Hippocampal formation (tissue), 2 donors: Measurements from ENCODE around the gene WWOX.

Experiments
- DNase-seq, 2 donors: peaks; one replicate each; lab custom pipeline; 2025; lab: John Stamatoyannopoulos, UW

WWOX gene

GRCh38 chr16:79150151-79150550 lies 1050.7 kb downstream of the WWOX start:
- DNase-seq: no peak

DNA sequence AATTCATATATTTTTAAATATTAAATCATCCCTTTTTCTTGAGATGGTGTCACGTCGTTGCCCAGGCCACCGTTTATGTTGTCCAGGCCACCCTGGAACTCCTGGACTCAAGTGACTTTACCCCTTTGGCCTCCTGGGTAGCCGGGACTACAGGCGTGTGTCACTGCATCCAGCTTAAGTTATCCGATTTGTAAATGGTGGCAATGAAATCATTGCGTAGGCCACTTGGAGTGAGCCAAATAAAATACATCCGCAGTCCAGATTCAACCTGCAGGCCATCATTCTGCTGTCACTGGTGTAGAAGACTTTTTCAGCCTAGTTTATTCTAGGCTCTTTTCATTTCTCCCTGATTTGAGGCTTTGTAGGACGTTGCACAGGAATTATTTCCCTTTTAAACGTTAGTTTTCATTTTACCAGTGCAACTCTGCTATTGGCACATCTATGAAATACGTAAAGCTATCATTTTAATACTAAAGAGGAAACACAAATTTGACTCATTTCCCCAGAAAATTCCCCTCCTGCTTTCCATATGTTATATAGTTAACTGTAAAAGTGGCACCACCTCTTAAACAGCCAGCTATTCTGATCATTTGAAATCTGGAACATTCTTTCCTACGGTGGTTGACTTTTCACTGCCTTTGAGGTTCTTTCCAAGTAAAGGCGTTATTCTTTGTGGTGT lies 1051.3 kb downstream of the WWOX start:
- DNase-seq: no peak

- no peak for DNase-seq
Measured at GRCh38 chr16:79154086-79154485, 1054.6 kb downstream of the WWOX start.

GRCh38 chr16:79155471-79155870 lies 1056.0 kb downstream of the WWOX start:
- no peak for DNase-seq

DNA sequence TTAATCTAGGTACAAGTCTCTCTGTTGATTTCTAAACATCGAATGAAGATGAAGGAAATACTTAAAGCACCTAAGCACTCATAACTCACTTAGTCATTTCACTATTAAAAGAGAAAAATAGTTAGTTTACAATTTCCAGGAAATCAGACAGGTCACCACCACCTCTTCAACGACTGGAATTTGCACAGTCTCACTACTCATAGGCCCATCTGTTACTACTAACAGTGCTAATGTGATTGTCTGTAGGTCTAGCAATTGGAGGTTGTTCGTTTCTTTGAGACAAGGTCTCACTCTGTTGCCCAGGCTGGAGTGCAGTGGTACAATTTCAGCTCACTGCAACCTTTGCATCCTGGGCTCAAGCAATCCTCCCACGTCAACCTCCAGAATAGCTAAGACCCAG lies 1056.5 kb downstream of the WWOX start:
- DNase-seq: no peak

GRCh38 chr16:79156761-79157160 lies 1057.3 kb downstream of the WWOX start:
- no peak for DNase-seq

DNA sequence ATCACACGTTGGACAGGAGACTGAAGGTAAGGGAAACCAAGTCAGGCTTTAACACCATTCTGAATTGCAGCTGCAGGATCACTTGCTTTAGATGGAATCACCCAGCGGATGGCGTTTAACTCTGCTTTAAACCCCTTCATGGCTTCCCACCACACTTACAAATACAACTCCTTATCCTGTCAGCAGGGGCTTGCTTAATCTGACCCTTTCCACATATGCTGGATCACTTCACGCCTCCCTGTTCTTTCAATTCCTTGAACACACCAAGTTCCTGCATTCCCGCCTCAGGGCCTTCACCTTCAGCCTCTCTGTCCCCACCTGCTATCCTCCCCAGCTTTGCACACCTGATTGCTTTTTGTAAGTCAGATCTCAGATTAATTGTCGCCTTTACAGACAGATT lies 1058.9 kb downstream of the WWOX start:
- DNase-seq: no peak

DNA sequence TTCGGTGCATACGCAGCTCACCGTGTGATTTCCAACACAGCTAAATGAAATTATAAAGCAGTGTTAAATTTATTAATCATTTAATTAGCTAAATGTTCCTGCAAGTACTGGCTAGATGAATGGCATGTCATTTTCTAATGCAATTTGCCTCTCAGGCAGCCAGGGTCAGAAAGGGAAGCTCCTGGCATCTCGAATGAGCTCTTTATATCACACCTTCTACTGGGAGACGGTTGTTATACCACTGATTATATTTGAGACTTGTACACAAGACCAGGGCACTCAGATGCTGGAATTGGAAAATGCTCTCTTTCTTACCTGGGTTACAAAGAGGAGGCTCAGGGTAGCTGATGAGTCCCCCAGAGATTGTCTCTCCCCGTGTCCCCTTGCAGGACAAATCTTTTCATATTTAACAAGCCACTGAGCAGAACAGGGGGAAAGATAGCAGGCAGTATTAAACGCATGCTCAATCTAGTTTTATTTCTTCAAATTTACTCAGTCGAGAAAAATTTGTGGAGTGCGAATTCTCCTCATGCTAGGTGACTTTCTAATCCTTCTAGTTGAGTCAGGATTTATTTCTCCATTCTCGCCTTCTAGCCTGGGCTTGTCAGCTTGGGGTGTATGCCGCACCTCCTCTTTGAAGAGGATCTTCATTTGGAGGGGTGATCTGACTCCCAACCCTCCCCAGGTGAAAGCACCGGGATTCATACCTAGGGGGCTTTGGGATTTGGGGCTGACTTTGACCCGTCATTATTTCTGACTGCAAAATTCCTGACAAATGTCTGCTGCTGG lies 1060.0 kb downstream of the WWOX start:
- DNase-seq: no peak

DNA sequence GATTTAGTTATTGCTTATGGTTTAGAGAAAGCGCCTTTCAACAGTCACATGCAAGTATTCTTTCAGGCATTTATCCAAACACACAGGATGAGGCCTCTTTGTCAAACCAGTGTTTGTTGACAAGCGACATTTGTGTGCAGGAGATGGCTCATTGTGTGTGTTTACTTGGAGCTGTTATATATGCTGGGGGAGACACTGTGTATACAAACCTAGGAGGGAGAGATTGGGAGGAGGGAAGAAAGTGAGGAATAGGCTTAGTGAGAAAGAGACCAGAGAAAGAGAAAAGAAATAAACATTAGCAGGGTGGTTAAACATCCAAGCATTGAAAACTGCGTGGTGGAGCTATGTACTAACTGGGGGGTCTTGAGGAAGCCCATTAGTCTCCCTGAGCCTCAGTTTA lies 1063.5 kb downstream of the WWOX start:
- DNase-seq: no peak

GRCh38 chr16:79163691-79164387 lies 1064.4 kb downstream of the WWOX start:
- no peak for DNase-seq

- DNase-seq: no peak
Measured at GRCh38 chr16:79164388-79164995, 1065.0 kb downstream of the WWOX start.

DNA sequence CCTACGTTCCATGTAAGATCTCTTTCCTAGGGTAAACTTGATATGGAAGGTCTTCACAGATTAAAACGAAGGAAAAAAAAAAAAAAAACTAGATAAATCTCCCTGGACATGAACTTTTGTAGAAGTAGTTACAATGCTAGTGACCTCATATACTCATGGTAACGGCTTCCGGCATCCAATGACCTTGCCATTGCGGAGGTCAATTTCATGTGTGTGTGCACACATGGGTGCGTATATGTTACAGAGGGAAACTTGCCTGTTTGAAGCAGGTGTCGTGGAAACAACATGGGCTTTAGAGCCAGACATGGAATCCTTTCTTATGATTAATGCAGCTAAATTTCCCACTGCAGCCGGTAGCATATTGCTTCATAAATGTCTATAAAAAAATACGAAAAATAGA lies 1065.6 kb downstream of the WWOX start:
- no peak for DNase-seq

GRCh38 chr16:79165506-79165905 lies 1066.1 kb downstream of the WWOX start:
- DNase-seq: peak in 1 of 2 donors; percentile 4

DNA sequence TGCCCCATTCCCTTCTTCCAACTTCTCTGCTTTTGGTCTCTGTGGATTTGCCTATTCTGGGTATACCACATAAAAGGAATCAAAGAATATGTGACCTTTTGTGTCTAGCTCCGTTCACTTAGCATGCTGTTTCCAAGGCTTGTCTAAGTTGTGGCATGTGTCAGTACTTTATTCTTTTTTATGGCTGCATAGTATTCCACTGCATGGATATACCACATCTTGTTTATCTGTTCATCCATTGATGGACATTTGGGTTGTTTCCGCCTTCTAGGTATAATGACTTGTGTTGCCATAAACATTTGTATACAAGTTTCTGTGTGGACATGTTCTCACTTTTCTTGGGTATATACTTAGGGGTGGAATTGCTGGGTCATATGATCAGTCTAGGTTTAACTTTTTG lies 1068.4 kb downstream of the WWOX start:
- DNase-seq: no peak

GRCh38 chr16:79168321-79168720 lies 1068.9 kb downstream of the WWOX start:
- DNase-seq: no peak

- DNase-seq: peak in 1 of 2 donors; percentile 24
Measured at GRCh38 chr16:79169239-79169638, 1069.8 kb downstream of the WWOX start.

- DNase-seq: no peak
Measured at GRCh38 chr16:79170555-79171246, 1071.2 kb downstream of the WWOX start.

- no peak for DNase-seq
Measured at GRCh38 chr16:79171504-79171903, 1072.0 kb downstream of the WWOX start.

DNA sequence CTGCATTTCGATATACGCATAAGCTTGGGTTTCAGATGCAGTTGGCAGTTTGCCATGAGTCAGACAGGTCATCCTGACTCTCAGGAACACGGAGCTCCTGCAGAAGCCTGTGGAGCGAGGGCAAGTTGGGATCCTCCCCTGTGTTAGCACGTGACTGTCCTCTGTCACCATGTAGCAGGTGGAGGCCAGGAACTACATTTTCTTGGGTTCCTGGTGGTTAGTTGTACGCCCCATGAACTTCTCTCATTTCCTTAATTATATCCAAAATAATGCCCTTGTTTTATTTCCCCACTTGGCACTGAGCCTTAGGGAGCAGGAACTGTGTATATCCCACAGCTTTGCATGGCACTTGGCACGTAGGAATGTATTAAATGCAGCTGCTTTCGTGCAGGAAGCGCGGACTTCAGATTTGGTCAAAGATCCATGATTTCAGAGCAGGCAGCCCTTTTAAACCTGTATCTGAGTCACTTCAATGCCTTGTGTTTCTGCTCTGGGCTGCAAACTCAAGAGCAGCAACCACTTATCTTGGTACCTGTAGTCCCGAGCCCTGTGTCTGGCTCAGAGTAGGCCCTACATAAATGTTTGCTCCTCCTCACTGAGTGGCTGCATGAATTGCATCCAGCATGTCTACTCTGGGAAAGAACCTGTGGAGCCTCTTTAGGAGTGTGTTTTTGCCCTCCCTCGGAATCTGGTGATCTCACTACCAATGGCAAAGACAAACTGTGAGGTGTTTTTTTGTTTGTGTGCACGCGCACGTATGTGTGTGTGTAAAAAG lies 1072.7 kb downstream of the WWOX start:
- DNase-seq: no peak

GRCh38 chr16:79172976-79173500 lies 1073.6 kb downstream of the WWOX start:
- DNase-seq: no peak

DNA sequence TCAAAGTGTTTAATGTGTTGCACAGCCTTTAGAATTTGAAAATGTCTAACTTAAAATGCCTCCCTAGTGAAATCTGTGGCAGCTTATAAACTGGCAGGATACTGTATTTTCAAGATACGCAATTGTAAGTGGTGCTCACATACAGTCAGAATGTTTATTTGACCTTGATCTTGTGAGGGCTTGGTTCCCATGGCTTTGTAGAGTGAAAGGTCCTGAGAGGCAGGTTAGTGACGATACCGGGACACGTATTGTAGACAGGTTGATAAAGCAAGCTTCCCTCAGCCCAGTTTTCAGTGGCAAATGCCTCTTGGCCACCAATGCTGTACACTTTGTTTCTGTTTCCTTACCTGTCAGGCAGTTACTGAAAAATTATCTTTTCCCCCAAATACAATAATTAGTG lies 1074.5 kb downstream of the WWOX start:
- no peak for DNase-seq
